NCI-H1105 (cell line): ENCODE data around the gene UBE2E2.
"Not testable (repeated sequence)": the region's sequence is repeated elsewhere in the genome, so short reads cannot be mapped to it uniquely, and the experiment has no call there.

Experiments used
- DNase-seq: peaks from one replicate; lab custom pipeline; 2025; lab: John Stamatoyannopoulos, UW

The UBE2E2 gene

GRCh38 chr3:23588547-23588946 is 385.4 kb downstream of the UBE2E2 start:
- DNase-seq = no peak

DNA sequence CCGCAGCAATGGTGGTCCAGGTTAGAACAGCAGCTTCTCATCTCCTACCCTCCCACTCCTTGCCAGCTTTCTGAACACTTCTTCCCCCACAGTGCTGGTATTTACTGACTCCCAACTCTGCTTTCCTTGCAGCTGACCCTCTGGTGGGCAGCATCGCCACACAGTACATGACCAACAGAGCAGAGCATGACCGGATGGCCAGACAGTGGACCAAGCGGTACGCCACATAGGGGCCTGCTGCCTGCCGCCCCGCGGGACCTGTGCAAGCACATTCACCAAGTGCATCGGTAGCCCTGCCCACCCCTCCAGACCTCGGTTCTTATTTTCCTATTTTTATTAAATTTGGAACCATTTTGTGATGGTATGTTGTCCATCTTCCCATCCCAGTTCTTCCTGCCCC is 386.5 kb downstream of the UBE2E2 start:
- no peak for DNase-seq

- DNase-seq = no peak
Observed at GRCh38 chr3:23590424-23591273, 387.5 kb downstream of the UBE2E2 start.

DNA sequence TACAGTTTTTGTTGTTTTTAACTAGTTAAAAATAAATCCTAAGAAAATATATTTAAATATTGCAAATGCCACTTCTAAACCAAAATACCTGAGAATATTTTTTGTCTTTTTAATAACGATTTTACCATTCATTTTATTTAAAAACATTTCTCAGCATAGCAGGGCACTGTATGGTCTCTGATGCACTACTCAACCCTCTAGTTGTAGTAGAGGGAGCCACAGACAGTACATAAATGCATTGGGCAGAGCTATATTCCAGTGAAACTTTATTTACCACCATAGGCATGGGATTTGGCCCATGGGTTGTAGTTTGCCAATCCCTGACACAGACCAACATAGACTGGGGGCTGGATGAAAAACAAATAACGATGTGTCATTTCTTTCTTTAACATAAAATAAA is 388.2 kb downstream of the UBE2E2 start:
- DNase-seq = no peak

DNA sequence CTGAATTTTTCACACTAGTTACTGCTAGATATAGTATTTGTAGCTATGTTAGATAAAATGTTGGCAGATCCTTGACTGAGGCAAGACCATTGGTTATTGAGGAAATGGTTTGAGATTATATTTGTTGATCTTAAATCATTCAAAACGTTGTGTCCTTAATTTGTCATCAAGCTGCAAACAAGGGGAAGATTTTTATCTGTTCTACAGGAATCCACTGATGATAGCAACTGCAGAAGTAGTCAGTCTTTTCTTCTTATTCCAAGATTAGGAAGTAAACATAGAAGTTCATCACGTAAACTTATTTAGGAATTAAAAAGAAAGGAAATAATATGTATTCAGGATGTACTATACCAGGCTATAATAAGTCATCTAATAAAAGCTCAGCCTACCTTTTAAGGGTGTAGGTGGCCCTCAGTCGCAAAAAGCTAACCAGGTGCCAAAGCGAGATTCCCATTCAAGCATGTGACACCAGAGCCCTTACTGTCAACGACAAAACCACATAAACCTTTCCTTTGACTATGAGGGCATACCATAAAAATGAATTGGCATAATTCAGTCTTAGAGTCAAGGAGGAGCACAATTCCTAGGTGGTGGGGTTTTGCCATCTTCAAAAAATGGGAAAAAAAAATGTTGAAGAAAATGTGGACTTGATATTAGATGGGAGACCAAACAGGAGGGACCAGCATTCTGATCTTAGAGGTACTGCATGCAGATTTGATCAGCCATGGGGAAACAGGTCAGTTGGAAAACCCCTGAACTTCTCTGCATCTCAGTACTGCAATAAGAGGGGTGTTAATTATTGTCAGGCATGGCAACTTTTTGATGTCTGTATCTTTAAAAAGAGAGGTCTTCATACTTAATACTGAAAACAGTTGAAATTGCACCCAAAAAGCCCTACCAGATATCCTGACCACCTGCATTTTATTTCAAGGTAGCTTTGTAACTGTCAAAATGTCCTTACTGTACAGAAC is 390.1 kb downstream of the UBE2E2 start:
- DNase-seq = no peak

DNA sequence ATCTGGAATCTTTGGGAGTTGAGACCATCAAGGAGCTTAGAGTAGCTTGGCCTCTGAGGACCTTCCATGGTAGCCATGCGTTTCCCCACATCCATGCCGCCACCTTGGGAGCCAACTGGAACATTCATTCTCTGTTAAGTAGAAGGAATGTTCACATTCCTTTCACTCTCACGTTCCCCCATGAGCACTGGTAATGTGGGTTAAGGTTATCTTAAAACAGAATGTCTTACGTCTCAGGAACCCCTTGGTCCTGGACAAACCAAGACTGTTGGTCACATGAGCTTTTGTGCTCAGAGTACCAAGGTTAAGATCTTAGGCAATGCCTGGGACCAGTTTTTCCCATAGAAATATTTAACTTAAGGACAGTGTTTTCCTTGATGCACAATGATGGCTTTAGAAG is 390.9 kb downstream of the UBE2E2 start:
- no peak for DNase-seq

GRCh38 chr3:23594894-23595670 is 392.0 kb downstream of the UBE2E2 start:
- DNase-seq = no peak

GRCh38 chr3:23595851-23596250 is 392.7 kb downstream of the UBE2E2 start:
- no peak for DNase-seq

DNA sequence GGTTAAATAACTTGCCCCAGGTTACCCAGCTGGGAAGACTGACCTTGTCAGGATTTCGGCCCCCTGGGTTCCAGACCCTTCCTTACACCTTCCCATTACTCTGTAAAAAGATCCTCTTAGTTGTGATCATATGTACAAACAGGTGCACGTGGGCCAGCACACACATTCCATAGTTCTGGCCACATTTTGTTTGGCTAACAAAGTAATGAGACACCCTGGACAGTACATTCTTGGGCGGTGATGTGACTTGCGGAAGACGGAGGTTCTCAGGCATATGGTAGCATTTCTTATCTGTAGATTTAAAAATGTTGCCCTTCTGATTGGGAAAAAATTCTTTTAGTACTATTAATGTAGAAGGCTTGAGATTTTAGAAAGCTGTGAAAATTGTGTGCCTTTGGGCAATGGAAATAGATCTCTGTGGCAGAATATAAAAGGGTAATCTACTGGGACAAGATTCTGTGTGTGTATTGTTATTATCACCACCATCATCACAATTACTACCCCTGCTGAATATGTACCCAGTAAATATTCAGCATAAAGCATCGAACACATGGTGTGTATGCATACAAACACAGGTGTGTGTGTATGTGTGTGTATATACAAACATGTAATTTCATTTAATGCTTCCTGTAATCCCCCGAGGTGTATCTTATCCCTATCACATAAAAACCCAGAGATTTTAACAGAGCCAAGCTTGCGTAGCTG is 397.2 kb downstream of the UBE2E2 start:
- no peak for DNase-seq

DNA sequence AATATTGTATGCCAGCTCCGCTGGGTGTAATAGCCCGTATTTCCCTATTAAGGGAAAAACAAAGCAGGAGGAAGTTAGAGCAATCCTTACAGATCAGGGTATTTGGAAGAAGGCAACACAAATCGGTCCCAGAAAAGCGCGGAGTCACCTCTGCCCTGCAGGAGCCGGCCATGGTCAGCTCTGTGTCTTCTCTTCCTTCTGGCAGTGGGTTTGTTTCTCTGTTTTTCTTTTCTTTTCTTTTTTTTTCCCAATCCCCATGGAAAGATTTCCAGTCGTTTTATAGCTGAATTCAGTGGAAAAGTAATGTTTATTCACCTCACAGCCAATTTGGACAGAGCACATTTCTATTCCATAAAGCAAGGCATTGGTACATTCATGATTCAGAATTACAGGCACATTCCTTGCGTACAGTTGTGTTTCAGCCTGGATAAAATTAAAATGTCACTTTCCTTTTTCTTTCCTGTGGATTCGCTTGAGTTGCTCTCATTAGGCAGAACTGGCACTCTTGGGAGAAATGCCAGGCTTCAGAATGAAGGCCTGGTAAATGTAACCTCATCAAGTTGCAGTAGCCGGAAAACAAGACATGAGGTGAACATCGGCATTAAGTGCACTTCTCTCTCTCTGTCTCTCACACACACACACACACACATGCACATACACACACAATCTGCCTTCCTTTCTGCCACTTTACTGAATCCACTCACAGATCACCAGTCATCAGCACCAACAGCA is 398.1 kb downstream of the UBE2E2 start:
- DNase-seq = no peak

DNA sequence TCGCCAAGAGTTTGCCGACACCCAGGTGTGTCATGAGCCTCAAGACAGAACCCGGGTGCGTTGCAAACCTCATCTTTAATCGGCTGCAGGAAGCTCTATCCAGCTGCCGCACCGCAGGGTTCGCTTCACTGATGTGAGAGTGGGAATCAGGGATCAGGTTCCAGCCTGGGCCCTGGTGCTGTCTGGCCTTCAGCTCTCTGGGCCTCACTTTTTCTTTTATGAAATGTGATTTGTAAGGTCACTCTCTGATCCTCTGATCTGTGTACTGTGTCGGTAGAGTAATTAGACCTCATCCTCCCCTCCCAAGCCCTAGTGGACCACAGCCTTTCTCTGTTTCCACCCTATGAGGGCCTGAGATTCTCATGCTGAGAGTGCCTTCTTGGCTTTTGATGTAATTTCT is 399.8 kb downstream of the UBE2E2 start:
- no peak for DNase-seq

DNA sequence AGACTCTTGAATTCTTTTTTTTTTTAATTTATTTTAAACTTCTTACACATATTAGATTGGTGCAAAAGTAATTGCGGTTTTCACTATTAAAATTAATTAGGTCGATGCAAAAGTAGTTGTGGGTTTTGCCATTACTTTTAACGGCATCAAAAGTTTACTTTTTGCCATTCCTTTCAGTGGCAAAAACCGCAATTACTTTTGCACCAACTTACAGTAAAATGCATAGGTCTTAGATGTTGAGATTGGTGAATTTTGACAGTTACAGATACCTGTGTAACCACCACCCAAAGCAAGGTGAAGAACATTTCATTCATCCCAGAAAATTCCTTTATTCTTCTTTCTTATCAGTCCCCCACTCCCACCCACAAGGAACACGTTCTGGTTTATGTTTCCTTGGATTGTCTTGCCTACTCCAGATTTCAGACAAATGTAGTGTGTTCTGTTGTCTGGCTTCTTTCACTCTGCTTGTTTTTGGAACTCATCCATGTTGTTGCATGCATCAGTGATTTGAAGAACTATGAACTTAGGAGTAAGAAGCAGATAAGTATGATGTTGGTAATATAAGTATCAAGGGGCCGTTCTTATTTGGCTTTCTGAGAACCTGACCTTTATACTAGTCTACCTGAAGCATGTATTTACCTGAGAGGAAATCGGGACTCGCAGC is 404.2 kb downstream of the UBE2E2 start:
- no peak for DNase-seq

DNA sequence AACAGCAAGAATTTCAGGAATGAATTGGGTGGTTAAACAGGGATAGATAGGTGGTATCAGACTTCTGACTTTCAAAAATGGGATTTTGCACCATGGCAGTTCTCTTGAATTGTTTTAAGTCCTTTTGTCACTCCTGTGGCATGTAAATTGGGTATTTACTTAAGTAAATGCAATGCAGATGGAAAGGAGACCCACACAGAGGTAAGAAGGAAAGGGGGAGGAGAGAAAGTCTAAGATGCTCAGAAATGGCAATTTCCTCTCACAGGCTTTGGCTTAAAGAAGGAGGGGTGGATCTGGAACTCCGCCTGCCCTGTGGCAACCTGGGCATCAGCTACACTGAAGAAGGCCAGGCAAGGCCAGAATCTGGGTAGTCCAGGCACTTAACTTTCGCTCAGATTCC is 405.5 kb downstream of the UBE2E2 start:
- DNase-seq = no peak

DNA sequence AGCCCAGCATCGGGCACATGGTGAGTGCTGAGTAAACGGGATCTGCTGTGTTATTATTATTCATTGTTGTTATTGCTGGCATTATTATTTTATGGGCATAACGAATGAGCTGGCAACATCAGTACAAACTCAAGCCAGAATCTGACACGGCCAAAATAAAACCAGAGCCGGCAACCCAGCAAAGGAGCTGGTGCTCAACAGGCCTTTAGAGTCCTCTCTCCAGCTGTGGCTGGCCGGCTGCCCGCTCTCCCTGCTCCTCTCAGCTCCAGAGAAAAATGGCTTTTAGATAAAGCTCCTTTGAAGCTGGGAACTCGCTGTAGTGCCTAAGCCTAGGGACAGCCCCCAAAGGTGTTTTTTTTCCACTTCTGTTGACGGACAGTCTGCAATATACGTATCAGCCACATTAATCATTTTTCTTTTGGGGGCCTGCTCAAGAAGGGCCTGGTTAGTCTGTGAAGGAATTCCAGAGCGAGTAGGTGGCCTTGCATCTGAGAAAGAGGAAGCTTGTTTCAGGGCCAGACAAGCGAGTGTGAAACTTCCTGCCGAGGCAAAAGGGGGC is 408.7 kb downstream of the UBE2E2 start:
- DNase-seq = no peak

DNA sequence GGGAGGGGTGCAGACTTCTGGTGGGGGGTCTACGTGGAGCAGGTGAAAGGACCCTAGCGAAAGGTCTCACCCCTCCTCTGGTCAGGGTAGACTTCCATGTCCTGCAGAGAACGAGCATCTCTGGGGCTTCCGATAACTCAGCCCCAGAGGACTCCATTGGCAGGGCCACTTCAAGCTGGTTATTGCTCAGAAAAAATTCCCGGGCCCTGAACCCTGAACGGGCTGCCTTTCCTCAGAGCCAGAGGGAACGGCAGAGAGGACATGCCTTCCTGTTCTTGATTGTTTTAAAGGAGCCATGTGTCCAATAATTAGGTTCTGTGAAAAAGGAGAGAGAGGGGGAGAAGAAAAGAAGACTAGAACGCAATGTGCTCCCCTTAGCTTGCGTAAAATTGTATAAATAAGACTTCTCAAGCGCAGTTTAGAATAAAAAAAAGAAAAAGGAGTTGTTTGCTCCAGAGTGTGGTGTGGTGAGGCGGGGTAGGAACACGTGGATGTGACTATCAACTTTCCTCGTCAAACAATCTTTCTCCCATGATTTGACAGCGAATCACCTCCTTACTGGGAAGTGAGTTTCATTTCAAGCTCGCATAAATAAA is 409.3 kb downstream of the UBE2E2 start:
- no peak for DNase-seq

DNA sequence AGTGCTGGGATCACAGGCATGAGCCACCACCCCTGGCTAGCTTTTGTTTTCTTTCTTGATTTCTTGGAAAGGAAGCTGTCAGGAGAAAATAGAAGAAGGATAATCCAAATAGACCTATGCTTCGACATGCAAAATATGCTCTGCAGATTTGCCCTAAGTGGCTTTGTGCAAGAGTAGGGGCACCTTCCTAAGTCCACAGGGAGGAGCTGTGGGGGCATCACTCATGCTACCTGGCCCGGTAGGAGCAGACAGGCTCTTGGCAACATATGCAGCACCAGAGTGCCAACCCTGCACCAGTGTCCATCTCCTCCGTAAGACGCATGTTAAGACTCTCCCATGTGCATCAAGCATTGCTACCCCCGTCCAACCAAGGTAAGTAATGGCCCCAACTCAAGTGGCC is 411.9 kb downstream of the UBE2E2 start:
- no peak for DNase-seq

DNA sequence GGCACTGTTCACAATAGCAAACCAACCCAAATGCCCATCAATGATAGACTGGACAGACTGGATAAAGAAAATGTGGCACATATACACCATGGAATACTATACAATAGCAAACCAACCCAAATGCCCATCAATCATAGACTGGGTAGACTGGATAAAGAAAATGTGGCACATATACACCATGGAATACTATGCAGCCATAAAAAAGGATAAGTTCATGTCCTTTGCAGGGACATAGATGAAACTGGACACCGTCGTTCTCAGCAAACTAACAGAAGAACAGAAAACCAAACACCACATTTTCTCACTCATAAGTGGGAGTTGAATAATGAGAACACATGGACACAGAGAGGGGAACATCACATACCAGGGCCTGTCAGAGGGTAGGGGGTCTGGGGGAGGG is 415.3 kb downstream of the UBE2E2 start:
- DNase-seq = not testable (repeated sequence)

- DNase-seq = no peak
Observed at GRCh38 chr3:23619705-23620637, 416.8 kb downstream of the UBE2E2 start.
